ENCODE measurements around the gene THY1. TPM values are rescaled to one million over a fixed set of nuclear protein-coding genes. Genes with fewer than 3 reads are reported as not detected.
"Not testable (repeated sequence)": the region's sequence is repeated elsewhere in the genome, so short reads cannot be mapped to it uniquely, and the experiment has no call there.

The THY1 gene
- total RNA-seq, 1 donor from 2014 or later, result 17.8 TPM

DNA sequence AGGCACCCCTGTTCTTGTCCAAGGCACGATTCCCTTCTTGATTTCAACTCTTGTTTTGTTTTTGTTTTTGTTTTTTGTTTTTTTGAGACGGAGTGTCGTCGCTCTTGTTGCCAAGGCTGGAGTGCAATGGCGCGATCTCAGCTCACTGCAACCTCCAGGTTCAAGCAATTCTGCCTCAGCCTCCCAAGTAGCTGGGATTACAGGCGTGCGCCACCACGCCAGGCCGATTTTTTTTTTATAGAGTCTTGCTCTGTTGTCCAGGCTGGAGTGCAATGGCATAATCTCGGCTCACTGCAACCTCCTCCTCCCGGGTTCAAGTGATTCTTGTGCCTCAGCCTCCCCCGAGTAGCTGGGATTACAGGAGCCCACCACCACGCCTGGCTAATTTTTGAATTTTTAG is 40.5 kb downstream of the THY1 start:
- not testable (repeated sequence) for DNase-seq (ENCODE audit: low spot score)

DNA sequence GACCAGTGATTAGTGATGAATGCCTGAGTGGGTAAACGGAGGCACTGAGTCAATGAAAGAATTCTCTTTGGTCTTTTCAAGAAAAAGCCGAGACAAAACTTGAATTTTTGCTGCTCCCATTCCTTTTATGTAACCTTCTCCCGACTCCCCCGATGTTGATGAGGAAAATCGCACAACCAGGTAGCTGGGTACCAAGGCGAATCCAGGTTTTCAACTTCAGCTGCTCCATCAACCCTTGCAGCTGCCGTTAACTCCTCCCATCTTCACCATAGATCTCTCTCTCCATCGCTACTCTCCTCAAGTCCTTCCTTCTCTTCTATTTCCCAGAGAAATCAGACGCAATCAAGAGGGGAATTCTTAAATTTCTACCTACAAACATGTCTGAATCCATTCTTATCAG is 40.9 kb downstream of the THY1 start:
- no peak for DNase-seq (ENCODE audit: low spot score)

DNA sequence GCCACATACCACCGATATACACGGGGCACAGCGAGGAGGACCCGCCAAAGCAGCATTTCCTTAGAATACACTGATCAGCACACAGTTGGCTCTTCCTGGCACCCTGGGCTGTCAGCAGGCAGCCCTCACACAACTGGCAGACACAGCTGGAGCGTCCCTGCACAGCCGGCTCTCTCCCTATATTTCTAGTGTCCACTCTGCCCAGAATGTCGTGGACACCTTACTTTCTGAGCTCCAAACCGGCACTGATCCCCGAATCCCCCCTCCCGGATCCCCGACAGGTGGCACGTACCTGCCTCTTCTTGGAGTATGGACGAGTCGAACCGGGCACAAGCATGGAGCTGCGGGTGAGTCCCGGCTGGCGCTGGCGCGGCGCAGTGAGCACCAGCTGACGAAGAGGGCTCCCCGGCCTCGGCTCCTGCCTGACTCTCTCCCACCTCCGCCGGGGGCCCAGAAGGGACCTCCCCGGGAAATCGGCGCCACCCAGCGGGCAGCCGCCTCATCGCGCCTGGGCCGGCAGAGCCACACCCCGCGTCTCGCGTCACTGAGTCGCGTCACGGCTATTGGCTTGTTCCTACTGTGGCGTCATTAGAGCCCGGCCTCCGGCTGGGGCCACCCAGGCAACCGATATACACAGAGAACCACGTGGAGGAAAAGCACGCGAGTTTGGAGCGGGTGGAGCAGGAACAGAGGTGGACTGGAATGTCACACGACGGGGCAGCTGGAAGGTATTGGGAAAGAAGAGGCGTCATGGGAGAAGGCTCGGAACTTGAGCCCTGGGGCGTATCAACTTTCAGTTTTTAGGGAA is 41.6 kb downstream of the THY1 start, which contains the start of gene USP2:
Gene USP2, minus strand, starts transcription at position 510 of the 808 bp plus-strand sequence. CDS start 8,210 bp downstream, outside the sequence.
- peak; percentile 98 for DNase-seq (ENCODE audit: low spot score)

DNA sequence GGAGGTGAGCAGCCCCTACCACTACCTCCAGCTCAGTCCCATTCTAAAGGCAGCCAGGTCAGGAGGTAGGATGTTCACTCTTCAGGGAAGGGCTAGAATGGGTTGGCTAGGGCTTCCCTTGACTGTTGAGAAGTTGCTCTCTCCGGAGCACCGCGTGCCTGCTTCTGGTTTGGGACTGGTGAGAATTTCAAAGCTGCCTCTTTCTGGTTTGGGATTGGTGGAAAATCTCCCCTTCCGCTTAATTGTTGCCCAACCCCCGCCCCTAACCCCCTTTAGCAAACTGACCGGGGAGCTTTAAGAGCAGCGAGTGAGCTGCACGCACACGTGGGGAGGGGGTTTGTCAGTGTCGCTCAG is 42.2 kb downstream of the THY1 start:
- no peak for DNase-seq (ENCODE audit: low spot score)

DNA sequence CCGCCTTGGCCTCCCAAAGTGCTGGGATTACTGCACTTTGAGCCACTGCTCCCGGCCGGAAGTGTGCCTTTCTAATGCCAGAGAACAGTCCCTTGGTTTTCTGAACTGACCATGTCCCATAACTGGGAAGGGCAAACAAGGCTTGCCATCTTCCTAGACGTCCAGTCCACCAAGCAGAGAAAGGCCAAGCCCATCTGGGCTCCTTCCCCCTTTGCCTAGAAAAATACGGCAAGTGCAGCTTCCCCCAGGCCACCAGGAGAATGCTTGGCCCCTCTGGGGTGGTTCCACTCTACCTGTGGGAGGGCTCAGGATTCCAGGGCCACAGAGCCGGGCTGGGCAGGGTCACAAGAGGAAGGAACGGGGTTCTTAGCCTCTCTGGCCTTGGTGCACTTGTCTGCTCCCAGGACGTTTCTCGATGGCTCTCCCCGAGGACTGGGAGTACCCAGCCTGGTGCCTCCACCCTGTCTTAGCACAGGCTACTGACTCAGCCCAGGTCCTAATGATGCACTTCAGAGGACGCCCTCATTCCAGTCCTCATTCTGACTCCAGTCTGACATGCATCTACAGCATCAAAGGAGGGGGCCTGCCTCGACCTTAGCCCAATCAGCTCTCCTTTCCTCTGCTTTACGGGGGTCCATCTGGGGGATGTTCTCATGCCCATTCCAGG is 42.7 kb downstream of the THY1 start:
- DNase-seq (ENCODE audit: low spot score), result no peak

DNA sequence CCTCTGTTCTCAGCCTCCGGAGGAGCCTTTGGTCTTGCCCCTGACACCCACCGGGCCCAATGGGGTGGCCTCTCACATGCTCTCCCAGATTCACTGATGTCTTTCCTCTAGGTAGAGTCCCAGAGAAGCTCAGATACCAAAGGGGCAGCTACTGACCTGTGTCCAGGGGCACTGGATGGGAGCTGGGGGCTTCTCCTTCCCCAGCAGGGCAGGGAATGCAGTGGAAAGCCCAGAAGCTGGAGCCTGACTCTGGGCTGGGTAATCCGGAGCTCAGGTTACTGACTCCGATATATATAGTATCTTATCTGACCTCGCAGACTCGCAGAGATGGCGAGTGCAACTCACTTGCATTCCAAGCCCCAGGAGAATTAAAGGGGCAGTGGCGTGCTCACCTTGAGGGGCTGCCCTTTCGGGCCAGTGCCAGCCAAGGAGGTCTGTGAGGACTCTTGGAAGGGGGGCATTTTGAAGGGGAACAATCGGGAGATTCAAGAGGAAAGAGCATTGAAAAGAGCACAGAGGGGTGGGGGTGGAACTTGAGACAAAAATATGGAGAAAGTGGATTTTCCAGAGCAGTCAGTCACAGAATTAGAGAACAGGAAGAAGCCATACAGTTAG is 44.0 kb downstream of the THY1 start:
- DNase-seq (ENCODE audit: low spot score), result no peak

GRCh38 chr11:119377961-119378667 is 44.9 kb downstream of the THY1 start:
- no peak for DNase-seq (ENCODE audit: low spot score)

GRCh38 chr11:119377112-119377901 is 45.7 kb downstream of the THY1 start:
- DNase-seq (ENCODE audit: low spot score), result no peak

- DNase-seq (ENCODE audit: low spot score), result peak; percentile 78
These were observed 46.6 kb downstream of the THY1 start for GRCh38 chr11:119376197-119376847.

DNA sequence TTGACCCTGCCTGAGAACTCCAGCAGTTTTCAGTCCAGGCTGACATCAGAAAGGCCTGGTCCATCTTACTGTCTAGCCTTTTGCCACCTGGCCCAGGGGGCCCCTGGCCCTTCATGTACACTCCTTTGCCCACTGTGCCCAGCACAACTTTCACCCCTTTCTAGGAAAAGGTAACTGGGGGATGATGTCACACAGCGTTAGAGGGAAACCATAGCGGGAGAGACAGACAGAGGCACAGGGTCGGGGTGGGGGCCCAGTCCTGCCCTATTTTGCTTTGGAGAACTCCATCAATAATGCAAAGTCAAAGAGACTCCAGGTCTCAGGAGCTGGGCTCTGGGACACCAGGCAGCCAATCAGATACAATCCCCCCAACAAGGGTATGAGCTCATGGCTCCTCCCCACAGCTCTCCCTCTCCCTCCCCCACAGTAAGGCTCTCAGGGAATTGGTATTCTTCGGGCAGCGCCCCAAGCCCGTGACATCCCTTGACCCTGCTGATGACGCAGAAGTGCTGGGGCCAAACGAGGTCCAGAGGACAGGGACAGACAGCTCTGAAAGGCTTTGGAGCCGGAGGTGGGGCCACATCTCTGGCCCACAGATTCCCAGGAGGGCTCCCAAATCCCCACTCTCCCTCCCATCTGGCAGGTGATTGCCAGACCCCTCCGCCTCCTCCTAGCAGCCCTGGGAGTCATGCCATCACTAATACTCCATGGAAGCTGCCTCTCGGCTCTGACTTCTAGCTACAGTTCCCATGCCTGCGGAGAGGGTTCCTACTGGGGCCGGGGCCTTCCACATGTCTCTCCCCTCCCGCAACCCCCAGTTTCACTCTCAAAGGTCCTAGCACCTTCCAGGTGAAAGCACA is 47.4 kb downstream of the THY1 start:
- DNase-seq (ENCODE audit: low spot score), result peak; percentile 81

DNA sequence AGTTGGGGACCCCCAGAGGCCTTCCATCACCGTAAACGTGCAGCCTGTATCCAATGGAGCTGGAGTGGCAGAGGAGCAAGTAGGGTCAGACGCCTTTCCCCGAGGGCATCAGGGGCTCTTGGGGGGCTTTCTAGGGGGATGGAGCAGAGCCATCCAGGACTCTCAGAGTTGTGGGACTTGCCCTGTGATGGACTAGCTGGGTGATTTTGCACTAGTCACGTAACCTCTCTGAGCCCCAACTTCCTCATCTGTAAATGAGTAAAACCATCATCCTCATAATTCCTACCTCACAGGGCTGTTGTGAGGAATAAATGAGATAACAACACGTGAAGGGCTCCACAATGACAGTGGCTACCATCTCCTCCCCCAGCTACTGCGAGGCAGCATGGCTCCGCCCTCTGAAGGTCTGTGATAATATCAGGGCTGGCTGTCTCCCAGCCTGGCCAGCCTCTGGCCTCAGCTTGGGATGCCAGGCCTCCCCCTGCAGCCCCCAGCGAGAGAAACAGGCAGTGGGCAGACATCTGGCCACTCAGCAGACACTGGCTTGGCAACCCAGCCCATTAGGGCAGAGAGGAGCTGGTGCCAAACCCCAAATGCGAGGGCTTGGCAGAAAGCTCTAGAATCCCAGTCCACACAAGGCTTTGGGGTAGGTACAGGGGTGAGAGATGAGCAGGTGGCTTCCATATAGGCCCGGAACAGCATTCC is 48.2 kb downstream of the THY1 start:
- DNase-seq (ENCODE audit: low spot score), result no peak

DNA sequence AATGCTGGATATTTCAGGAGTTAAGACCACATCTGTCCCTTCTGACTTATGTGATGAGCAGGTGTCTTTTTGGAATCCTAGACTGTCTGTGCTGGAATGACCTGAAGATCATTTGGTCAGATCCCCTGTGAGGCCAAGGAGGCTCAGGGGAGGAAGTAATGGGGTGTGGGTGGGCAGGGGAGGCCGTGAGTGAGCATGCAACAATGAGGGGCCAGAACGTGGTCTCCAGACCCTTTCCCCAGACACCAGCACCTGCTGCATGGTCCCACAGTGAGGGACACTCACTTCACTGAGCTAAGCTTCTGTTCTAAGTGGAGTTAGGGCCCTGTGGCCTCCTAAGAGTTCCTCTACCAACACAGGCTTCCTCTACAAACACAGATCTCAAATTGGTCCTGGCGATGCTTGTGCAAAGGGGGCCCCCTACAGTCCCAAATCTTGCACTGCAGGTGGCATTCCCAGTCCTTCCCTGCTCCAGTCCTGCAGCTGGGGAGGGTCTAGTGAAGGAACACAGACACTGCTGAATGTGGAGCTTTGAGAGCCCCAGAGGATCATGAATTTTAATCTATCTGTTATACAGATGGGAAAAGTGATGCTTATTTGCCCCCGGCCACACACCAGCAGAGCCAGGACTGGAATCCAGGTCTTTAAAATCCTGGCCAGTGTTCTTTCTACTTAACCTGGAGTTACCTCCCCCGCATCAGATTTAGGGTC is 48.9 kb downstream of the THY1 start:
- peak; percentile 77 for DNase-seq (ENCODE audit: low spot score)

GRCh38 chr11:119373059-119373920 is 49.7 kb downstream of the THY1 start:
- no peak for DNase-seq (ENCODE audit: low spot score)

GRCh38 chr11:119372260-119373058 is 50.5 kb downstream of the THY1 start:
- no peak for DNase-seq (ENCODE audit: low spot score)

- DNase-seq (ENCODE audit: low spot score), result no peak
These were observed 51.2 kb downstream of the THY1 start for GRCh38 chr11:119371778-119372182.

- DNase-seq (ENCODE audit: low spot score), result no peak
These were observed 51.8 kb downstream of the THY1 start for GRCh38 chr11:119371067-119371601.

Data from mucosa of gallbladder (tissue), 1 donor.